SW 1271 (cell line): ENCODE results near the gene TREM2.
"Not testable (repeated sequence)": the region's sequence is repeated elsewhere in the genome, so short reads cannot be mapped to it uniquely, and the experiment has no call there.

Experiments
- DNase-seq, 2 experiments: peaks; one replicate each; lab custom pipeline; 2025; lab: John Stamatoyannopoulos, UW

TREM2 gene

DNA sequence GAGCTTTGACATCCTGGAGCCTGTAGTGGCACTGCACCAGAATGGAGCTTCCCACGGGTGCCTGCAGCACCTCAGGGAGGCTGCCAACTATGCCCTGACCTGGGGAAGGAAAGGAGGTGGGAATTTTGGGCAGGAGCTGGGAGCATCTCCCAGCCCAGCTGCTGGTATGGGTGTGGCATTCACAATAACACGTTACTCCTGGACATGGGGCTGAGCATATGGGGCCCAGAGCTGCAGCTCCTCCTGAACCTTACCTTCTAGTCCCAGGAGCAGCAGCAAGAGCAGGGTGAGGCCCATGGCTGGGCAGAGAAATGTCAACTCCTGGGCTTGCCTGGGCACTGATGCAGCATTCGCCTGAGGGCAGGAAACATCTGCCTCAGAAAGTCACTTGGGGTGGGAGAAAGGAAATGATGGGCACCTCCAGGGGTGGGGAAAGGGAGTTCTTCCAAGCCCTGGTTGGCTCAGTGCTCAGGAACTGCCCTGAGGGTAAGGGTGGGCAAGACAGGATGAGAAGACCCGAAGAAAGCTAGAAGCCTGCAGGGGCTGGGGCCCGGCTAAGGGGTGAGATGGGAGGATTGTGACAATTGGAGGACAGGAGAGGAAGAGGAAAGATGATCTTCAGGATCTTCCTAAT, 8.8 kb downstream of the TREM2 start, which contains the start of gene TREML1:
TSS of gene TREML1 (minus strand) at position 356 of the 634 bp plus-strand sequence. CDS start at position 297, 59 bp downstream.
- DNase-seq: no peak

DNA sequence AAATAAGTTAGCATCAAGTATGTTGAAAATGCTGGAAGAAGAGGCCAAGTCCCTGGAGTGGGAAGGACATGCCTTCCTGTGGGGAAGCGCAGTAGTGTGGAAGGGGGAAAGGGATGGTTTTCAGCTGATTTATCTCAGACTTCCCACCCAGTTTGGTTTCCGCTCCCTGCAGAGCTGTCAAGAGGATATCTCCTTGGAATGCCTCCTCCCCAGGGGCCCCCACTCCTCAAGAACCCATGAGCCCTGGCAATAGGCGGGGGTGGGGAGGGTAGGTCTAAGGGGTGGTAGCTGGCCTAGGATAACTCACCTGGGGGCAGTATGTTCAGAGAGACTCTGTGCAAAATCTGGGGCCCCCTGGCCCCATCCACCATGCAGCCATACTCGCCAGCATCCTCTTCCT, 9.5 kb downstream of the TREM2 start:
- no peak for DNase-seq

DNA sequence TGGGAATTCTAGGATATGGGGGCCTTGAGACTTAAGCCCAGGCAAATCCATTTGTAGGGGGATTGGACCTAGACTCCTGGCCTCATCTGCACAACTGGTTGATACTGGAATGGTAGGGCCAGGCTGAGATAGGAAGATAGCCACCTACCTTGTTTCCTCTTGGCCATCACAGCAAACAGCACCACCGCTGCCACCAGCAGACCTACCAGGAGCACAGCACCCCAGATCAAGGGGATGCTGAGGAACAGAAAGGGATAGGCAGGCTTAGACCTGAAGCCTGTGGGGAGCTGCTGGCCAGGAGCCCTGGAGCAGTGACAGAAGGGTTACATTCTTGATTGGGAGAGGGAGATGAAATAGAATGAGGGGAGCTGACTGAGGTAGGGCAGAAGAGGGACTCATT, 12.2 kb downstream of the TREM2 start:
- DNase-seq: no peak

DNA sequence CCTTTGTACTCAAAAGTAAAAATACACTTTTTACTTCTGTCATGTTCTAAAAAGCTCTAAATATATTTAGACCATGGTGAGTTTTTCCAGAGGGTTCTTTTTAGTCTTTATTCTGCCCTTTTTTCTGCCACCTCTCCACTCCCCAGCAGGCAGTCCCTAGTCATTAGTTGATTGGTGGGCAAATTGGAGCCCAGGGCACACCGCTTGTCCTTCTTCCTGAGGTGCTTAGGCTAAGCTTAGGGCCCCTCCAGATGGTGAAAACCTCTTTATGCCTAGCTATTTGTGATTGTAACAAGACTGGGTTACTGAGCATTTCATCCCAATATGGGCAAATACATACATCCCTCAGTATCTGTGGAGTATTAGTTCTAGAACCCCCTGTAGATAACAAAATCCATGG, 15.0 kb downstream of the TREM2 start:
- DNase-seq: no peak

- no peak for DNase-seq
Observed at GRCh38 chr6:41136911-41137310, 26.0 kb downstream of the TREM2 start.

GRCh38 chr6:41135062-41135832, 27.7 kb downstream of the TREM2 start:
- DNase-seq: no peak

DNA sequence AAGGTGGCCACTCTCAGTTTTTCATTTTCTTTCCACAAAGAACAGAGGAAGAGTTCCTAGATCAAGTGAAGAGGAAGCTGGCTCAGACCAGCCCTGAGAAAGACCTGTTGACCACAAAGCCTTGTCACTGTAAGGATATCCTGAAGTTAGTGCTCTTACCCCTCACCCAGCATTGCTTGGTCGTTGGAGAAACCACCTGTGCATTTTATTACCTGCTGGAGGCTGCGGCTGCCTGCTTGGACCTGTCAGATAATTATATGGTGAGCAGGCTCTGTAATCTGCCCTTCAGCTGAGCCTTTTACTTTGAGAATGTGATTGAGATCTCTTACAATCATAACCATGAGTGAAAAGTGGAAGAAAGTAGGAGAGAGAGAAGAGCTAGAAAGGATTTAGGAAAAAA, 30.7 kb downstream of the TREM2 start:
- DNase-seq: no peak

DNA sequence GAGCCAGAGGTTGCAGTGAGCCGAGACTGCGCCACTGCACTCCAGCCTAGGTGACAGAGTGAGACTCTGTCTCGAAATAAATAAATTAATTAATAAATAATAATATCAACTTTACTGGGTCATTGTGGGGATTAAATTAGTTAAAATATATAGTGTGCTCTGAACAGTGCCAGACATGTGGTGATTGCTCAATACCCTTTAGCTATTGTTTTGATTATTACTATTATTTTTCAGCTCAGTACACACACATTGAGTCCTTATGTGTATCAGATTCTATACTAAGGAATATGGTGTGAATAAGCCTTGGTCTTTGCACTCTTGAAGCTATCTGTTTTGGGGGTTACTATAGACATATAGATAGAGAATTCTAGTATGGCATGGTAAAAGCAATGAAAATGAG, 37.6 kb downstream of the TREM2 start:
- DNase-seq: no peak

GRCh38 chr6:41122918-41123317, 40.0 kb downstream of the TREM2 start:
- DNase-seq: no peak

DNA sequence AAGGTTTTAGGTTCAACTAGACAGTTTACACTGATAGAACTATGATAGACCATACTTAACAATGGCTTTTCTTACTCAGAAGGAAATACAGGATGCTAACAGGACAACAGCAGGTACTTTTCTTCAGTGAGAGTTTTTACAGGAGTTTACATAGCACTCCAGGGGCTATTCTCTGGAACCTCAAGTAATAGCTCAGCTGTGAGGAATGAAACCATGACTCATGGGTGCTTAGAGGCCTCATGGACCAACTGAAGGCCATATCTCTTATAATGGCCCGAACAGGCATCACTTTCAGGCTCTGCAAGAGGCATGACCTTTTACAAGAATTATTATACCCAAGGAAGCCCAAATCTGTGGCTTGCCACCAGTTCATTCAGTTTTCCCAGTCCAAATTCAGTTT, 40.5 kb downstream of the TREM2 start:
- no peak for DNase-seq

DNA sequence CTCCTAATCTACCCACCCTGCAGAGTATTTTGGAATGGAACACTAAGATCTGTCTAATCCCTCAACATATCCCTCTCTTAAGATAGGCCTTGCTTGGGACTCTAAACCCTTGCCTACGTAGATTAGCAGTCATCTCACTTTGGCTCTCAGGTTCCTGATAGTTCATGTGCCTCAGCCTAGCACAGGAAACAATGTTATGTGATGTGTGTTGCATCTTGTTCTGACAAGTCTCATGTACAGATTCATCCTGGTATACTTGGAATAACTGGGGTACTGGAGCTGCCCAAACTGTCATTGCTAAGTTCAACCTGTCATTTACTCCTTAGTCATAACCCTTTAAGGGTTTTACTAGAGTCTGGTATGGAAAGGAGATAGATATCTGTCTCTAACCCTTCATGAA, 42.9 kb downstream of the TREM2 start:
- DNase-seq: no peak

GRCh38 chr6:41119508-41119907, 43.4 kb downstream of the TREM2 start:
- DNase-seq: no peak

GRCh38 chr6:41115027-41115426, 47.9 kb downstream of the TREM2 start:
- not testable (repeated sequence) for DNase-seq

DNA sequence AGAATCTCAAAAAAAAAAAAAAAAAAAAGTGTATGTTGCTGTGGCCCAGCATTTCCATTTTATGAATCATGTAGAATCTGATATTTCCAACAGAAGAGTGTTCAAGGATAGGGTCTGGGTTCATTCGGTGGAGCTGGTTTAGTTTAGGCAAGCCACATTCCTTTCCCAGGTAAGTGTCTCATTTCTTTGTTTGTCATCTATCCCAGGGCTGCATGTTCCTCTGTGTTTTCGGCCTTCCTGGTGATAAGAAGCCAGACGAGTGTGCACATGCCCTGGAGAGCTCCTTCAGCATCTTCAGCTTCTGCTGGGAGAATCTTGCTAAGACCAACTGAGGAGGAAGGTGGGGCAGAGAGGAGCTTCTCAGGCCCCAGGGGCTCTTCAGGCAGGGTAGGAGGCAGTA, 51.9 kb downstream of the TREM2 start:
- no peak for DNase-seq
